ENCODE data around the gene AP2B1. TPM values are rescaled to one million over a fixed set of nuclear protein-coding genes. Genes with fewer than 3 reads are reported as not detected.

Gene AP2B1
- total RNA-seq, 1 experiment from 2014 or later: 82.7 TPM

GRCh38 chr17:35618628-35619027, 31.5 kb downstream of the AP2B1 start:
- H3K79me2 ChIP-seq (ENCODE audit: low read length): peaks cover 43% of the 10 kb centered on the region
- H3K36me3 ChIP-seq (ENCODE audit: insufficient read depth, low read length): no peaks in the 10 kb centered on the region; the same call in 1 of the 2 replicates

DNA sequence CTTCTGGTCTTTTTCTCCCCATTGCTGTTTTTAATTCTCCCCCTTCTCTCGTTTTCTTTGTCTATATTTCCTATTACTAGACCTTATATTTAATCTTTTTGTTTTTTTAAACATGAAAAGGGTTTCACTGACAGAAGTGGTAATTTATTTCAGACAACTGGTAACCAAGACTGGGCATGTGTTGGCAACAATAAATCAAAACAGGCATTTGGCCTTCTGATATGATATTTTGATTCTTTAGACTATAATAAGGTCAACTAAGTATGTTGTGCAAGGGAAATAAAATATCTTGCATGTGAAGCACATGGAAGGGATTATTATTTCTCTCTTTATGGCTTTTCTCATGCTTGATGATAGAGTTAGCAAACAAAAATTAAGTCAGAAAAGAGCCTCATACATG, 34.6 kb downstream of the AP2B1 start:
- H3K36me3 ChIP-seq (ENCODE audit: insufficient read depth, low read length): peaks cover 10% of the 10 kb centered on the region; the same call in 1 of the 2 replicates

More at GRCh38 chr17:35618628-35619027, 31.5 kb downstream of the AP2B1 start:
- no peak overlapping the region for H2AFZ ChIP-seq (ENCODE audit: low read length)
- no peaks in the 10 kb centered on the region for H3K9me3 ChIP-seq (ENCODE audit: low read length)
- no peak for DNase-seq
- H3K27ac ChIP-seq (ENCODE audit: low read length): no peak overlapping the region
- no peak overlapping the region for H3K4me2 ChIP-seq (ENCODE audit: low read depth, low read length, poor library complexity, severe bottlenecking)
- H3K4me3 ChIP-seq (ENCODE audit: low read length): no peak overlapping the region
- H3K4me1 ChIP-seq (ENCODE audit: low read length): peaks cover 16% of the 10 kb centered on the region
- H4K20me1 ChIP-seq (ENCODE audit: insufficient read depth, low read depth, low read length): no peaks in the 10 kb centered on the region
- H3K9ac ChIP-seq (ENCODE audit: low read length): no peak overlapping the region
- H3K9me2 ChIP-seq (replicated peaks; ENCODE audit: insufficient read depth, low read length): no peaks in the 10 kb centered on the region
- H3K27me3 ChIP-seq (ENCODE audit: low read length): no peaks in the 10 kb centered on the region

DNA sequence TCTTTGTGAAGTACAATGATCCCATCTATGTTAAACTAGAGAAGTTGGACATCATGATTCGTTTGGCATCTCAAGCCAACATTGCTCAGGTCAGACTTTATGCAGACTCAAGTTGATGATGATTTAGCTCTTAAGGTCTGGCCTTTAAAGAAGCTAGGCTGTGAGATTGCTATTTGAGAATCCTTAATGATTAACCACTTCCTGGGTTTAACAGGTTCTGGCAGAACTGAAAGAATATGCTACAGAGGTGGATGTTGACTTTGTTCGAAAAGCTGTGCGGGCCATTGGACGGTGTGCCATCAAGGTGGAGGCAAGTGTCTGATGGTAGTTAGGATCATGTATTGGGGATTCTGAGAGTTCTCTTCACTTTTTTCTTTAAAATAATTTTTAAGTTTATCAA, 40.3 kb downstream of the AP2B1 start:
- Histone ChIP-seq H3K9me3 (ENCODE audit: low read length) (no peaks in the 10 kb centered on the region), H3K36me3 (ENCODE audit: insufficient read depth, low read length) (peaks cover 22% of the 10 kb centered on the region; the same call in 1 of the 2 replicates), H2AFZ (ENCODE audit: low read length) (no peak overlapping the region), H3K4me1 (ENCODE audit: low read length) (peaks cover 11% of the 10 kb centered on the region), H3K27me3 (ENCODE audit: low read length) (no peaks in the 10 kb centered on the region), H4K20me1 (ENCODE audit: insufficient read depth, low read depth, low read length) (no peaks in the 10 kb centered on the region), H3K79me2 (ENCODE audit: low read length) (0 out of 2 replicates have a peak, but pooled peaks cover 6% of the 10 kb centered on the region), H3K4me2 (ENCODE audit: low read depth, low read length, poor library complexity, severe bottlenecking) (no peak overlapping the region), H3K27ac (ENCODE audit: low read length) (no peak overlapping the region), H3K4me3 (ENCODE audit: low read length) (no peak overlapping the region), H3K9ac (ENCODE audit: low read length) (no peak overlapping the region), H3K9me2 (replicated peaks; ENCODE audit: insufficient read depth, low read length) (no peaks in the 10 kb centered on the region)
- DNase-seq: no peak

More for the DNA sequence above, 34.6 kb downstream of the AP2B1 start:
- DNase-seq: no peak
- H3K9ac ChIP-seq (ENCODE audit: low read length): no peak overlapping the region
- no peak overlapping the region for H2AFZ ChIP-seq (ENCODE audit: low read length)
- H3K9me2 ChIP-seq (replicated peaks; ENCODE audit: insufficient read depth, low read length): no peaks in the 10 kb centered on the region
- no peaks in the 10 kb centered on the region for H3K9me3 ChIP-seq (ENCODE audit: low read length)
- H4K20me1 ChIP-seq (ENCODE audit: insufficient read depth, low read depth, low read length): no peaks in the 10 kb centered on the region
- H3K79me2 ChIP-seq (ENCODE audit: low read length): peaks cover 27% of the 10 kb centered on the region
- no peak overlapping the region for H3K4me3 ChIP-seq (ENCODE audit: low read length)
- no peaks in the 10 kb centered on the region for H3K27me3 ChIP-seq (ENCODE audit: low read length)
- H3K4me1 ChIP-seq (ENCODE audit: low read length): peaks cover 16% of the 10 kb centered on the region
- H3K4me2 ChIP-seq (ENCODE audit: low read depth, low read length, poor library complexity, severe bottlenecking): no peak overlapping the region
- H3K27ac ChIP-seq (ENCODE audit: low read length): no peak overlapping the region

DNA sequence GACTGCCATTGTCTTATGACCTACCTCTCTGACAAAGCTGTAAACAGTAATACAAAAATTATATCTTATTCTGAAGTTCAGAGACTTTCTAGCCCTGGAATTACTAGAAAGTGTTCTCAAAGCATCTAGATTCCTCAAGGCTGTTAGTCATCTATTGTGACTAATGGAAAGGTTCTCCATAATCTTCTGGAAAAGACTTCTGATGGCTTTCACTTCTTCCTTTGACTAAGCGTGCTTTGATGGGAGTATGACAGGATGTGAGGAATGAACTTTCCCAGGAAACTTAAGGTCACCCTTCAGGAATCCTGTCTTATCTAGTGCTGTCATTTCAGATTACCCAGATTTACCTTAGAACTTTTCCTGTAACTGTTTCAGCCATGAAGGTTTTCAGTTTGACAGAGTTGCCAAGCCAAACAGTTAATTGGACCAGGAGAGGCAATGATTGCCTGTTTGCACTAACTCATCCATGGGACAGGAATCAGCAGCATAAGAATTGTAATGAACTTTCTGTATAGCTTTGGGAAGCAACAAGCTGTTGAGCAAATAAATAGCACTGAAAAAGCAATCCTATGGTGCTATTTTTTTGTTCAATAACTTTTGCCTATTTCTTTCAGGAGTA, 43.5 kb downstream of the AP2B1 start:
- Histone ChIP-seq H3K9ac (ENCODE audit: low read length) (no peak overlapping the region), H3K9me2 (replicated peaks; ENCODE audit: insufficient read depth, low read length) (no peaks in the 10 kb centered on the region), H3K4me3 (ENCODE audit: low read length) (no peak overlapping the region), H3K36me3 (ENCODE audit: insufficient read depth, low read length) (peaks cover 22% of the 10 kb centered on the region; the same call in 1 of the 2 replicates), H3K4me2 (ENCODE audit: low read depth, low read length, poor library complexity, severe bottlenecking) (no peak overlapping the region), H3K79me2 (ENCODE audit: low read length) (0 out of 2 replicates have a peak, but pooled peaks cover 3% of the 10 kb centered on the region), H3K4me1 (ENCODE audit: low read length) (peaks cover 8% of the 10 kb centered on the region), H4K20me1 (ENCODE audit: insufficient read depth, low read depth, low read length) (no peaks in the 10 kb centered on the region), H3K27ac (ENCODE audit: low read length) (no peak overlapping the region), H3K9me3 (ENCODE audit: low read length) (no peaks in the 10 kb centered on the region), H3K27me3 (ENCODE audit: low read length) (no peaks in the 10 kb centered on the region), H2AFZ (ENCODE audit: low read length) (no peak overlapping the region)
- no peak for DNase-seq

DNA sequence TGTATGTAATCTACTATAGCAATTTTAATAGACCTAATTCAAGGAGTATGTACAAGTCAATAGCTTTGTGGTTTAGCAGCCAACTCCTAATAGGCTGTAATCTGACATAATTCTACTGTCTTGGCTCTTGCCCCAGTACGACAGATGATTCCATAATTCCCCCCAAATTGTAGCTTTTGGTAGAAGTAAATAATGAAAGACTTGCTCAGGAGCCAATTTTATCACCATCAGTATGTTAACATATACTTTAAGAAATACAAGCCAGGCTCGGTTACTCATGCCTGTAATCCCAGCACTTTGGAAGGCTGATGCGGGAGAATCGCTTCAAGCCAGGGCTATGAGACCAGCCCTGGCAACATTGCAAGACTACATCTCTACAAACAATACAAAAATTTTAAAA, 53.9 kb downstream of the AP2B1 start:
- Histone ChIP-seq H3K4me2 (ENCODE audit: low read depth, low read length, poor library complexity, severe bottlenecking) (no peak overlapping the region), H3K36me3 (ENCODE audit: insufficient read depth, low read length) (peaks cover 40% of the 10 kb centered on the region), H3K27ac (ENCODE audit: low read length) (no peak overlapping the region), H3K9me3 (ENCODE audit: low read length) (no peaks in the 10 kb centered on the region), H2AFZ (ENCODE audit: low read length) (no peak overlapping the region), H3K4me3 (ENCODE audit: low read length) (no peak overlapping the region), H4K20me1 (ENCODE audit: insufficient read depth, low read depth, low read length) (no peaks in the 10 kb centered on the region), H3K4me1 (ENCODE audit: low read length) (no peaks in the 10 kb centered on the region), H3K27me3 (ENCODE audit: low read length) (no peaks in the 10 kb centered on the region), H3K9me2 (replicated peaks; ENCODE audit: insufficient read depth, low read length) (no peaks in the 10 kb centered on the region), H3K9ac (ENCODE audit: low read length) (no peak overlapping the region), H3K79me2 (ENCODE audit: low read length) (0 out of 2 replicates have a peak, but pooled peaks cover 4% of the 10 kb centered on the region)
- DNase-seq: no peak

DNA sequence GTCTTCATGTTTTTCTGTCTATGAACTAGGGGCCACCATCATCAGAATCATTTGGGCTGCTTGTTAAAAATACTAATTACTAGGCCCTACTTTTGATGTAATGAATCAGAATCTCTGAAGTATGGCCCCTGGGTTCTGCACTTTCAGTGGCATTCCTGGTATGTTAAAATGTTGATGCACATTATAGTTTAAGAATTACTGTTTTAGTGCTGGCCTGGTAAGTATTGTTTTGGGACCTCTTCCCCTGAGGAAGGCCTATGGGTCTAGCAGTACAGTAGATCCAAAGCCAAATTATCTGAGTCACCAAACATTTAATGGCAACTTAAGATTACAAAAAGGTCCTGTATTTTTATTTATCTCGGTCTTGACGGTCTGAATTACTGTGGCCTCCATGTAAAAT, 58.8 kb downstream of the AP2B1 start:
- no peak for DNase-seq
- H3K9me2 ChIP-seq (replicated peaks; ENCODE audit: insufficient read depth, low read length): no peaks in the 10 kb centered on the region
- no peaks in the 10 kb centered on the region for H4K20me1 ChIP-seq (ENCODE audit: insufficient read depth, low read depth, low read length)
- H3K27ac ChIP-seq (ENCODE audit: low read length): no peak overlapping the region
- H3K4me3 ChIP-seq (ENCODE audit: low read length): no peak overlapping the region
- peaks cover 6% of the 10 kb centered on the region; the same call in 1 of the 2 replicates for H3K79me2 ChIP-seq (ENCODE audit: low read length)
- H2AFZ ChIP-seq (ENCODE audit: low read length): no peak overlapping the region
- no peak overlapping the region for H3K9ac ChIP-seq (ENCODE audit: low read length)
- no peaks in the 10 kb centered on the region for H3K4me1 ChIP-seq (ENCODE audit: low read length)
- no peaks in the 10 kb centered on the region for H3K9me3 ChIP-seq (ENCODE audit: low read length)
- peaks cover 26% of the 10 kb centered on the region; the same call in 1 of the 2 replicates for H3K36me3 ChIP-seq (ENCODE audit: insufficient read depth, low read length)
- H3K27me3 ChIP-seq (ENCODE audit: low read length): no peaks in the 10 kb centered on the region
- H3K4me2 ChIP-seq (ENCODE audit: low read depth, low read length, poor library complexity, severe bottlenecking): no peak overlapping the region

DNA sequence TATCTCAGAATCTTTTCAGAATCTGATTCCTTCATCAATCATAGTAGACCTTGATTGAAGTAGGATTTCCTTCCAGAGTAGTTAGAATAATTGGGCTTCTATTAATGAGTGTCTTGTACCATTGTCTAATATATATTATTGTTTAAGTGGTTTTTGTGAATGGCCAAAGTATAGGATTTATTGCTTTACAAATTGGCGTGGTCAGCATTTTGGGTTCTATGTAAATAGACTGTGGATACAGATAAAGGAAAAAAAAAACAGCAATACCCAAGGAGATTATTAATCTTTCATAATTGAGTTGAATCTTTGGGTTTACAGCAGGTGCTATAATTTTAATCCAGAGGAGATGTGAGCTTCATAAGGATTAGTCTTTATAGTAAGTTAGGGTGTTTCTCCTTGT, 64.3 kb downstream of the AP2B1 start:
- DNase-seq: no peak
- no peak overlapping the region for H3K27ac ChIP-seq (ENCODE audit: low read length)
- no peak overlapping the region for H3K9ac ChIP-seq (ENCODE audit: low read length)
- H3K4me2 ChIP-seq (ENCODE audit: low read depth, low read length, poor library complexity, severe bottlenecking): no peak overlapping the region
- peaks cover 23% of the 10 kb centered on the region for H3K79me2 ChIP-seq (ENCODE audit: low read length)
- H3K9me3 ChIP-seq (ENCODE audit: low read length): no peaks in the 10 kb centered on the region
- H3K4me3 ChIP-seq (ENCODE audit: low read length): no peak overlapping the region
- peaks cover 9% of the 10 kb centered on the region; the same call in 1 of the 2 replicates for H3K36me3 ChIP-seq (ENCODE audit: insufficient read depth, low read length)
- H2AFZ ChIP-seq (ENCODE audit: low read length): no peak overlapping the region
- no peaks in the 10 kb centered on the region for H3K27me3 ChIP-seq (ENCODE audit: low read length)
- no peaks in the 10 kb centered on the region for H4K20me1 ChIP-seq (ENCODE audit: insufficient read depth, low read depth, low read length)
- H3K4me1 ChIP-seq (ENCODE audit: low read length): peaks cover 3% of the 10 kb centered on the region; the same call in 1 of the 2 replicates
- H3K9me2 ChIP-seq (replicated peaks; ENCODE audit: insufficient read depth, low read length): no peaks in the 10 kb centered on the region

DNA sequence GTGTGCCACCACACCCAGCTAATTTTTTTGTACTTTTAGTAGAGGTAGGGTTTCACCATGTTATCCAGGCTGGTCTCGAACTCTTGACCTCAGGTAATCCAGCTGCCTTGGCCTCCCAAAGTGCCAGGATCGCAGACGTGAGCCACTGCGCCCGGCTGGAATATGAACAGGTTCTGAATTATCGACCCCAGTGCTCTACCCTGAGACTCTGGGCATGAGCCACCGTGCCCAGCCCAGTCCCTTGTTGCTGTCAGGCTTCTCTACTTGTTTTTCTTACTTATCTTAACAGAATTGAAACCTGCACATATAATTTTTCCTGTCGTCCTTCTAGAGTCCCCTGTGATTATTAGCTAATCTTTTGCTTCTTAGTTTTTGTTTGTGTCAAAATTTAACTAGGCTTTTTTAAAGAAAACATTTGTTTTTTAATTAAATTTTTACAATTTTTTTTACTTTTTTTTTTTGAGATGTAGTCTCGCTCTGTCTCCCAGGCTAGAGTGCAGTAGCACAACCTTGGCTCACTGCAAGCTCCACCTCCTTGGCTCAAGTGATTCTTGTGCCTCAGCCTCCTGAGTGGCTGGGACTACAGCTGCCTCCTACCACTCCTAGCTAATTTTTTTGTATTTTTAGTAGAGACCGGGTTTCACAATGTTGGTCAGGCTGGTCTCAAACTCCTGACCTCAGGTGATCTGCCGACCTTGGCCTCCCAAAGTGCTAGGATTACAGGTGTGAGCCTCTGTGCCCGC, 66.7 kb downstream of the AP2B1 start:
- H3K9me2 ChIP-seq (replicated peaks; ENCODE audit: insufficient read depth, low read length): no peaks in the 10 kb centered on the region
- H4K20me1 ChIP-seq (ENCODE audit: insufficient read depth, low read depth, low read length): no peaks in the 10 kb centered on the region
- no peak overlapping the region for H3K4me2 ChIP-seq (ENCODE audit: low read depth, low read length, poor library complexity, severe bottlenecking)
- peaks cover 9% of the 10 kb centered on the region; the same call in 1 of the 2 replicates for H3K36me3 ChIP-seq (ENCODE audit: insufficient read depth, low read length)
- H3K27me3 ChIP-seq (ENCODE audit: low read length): no peaks in the 10 kb centered on the region
- H3K27ac ChIP-seq (ENCODE audit: low read length): no peak overlapping the region
- peaks cover 3% of the 10 kb centered on the region; the same call in 1 of the 2 replicates for H3K4me1 ChIP-seq (ENCODE audit: low read length)
- DNase-seq: no peak
- H3K9me3 ChIP-seq (ENCODE audit: low read length): no peaks in the 10 kb centered on the region
- no peak overlapping the region for H3K4me3 ChIP-seq (ENCODE audit: low read length)
- peaks cover 23% of the 10 kb centered on the region for H3K79me2 ChIP-seq (ENCODE audit: low read length)
- no peak overlapping the region for H2AFZ ChIP-seq (ENCODE audit: low read length)
- no peak overlapping the region for H3K9ac ChIP-seq (ENCODE audit: low read length)

Data from Karpas-422 (cell line).